Brain microvascular endothelial cell (primary cell): ENCODE results near the gene RHBDD1.

Experiments used
- DNase-seq: peaks from one replicate; pipeline ENCODE4 v3.0.0-alpha.2; 2020
- H3K27ac ChIP-seq: fragments of 250-450 bp; sonication (Bioruptor Pico); 2 replicates; pipeline ENCODE4 v1.5.1; 2020; ENCODE audit warnings: mild to moderate bottlenecking, moderate library complexity
- H3K27me3 ChIP-seq: fragments of 250-450 bp; sonication (Bioruptor Pico); replicated peaks from 2 replicates; pipeline ENCODE4 v1.5.1; 2020; ENCODE audit warnings: mild to moderate bottlenecking
- H3K36me3 ChIP-seq: fragments of 250-450 bp; sonication (Bioruptor Pico); replicated peaks from 2 replicates; pipeline ENCODE4 v1.5.1; 2020; ENCODE audit warnings: mild to moderate bottlenecking
- H3K4me3 ChIP-seq: 2 replicates; pipeline ENCODE4 v1.5.1; 2011; ENCODE audit warnings: low read depth, mild to moderate bottlenecking, control low read depth, low read length, moderate library complexity
- in situ Hi-C: cut with HindIII; loops from 2 replicates; pipeline ENCODE4 v1.10.0; 2017; ENCODE audit warnings: low sequenced_read_pairs, low pct_ligation_motif_present
- TF ChIP-seq, protein P1 (sequence below): IDR thresholded peaks from 2 replicates; pipeline ENCODE4 v1.5.1; 2011; ENCODE audit warnings: low read depth, mild to moderate bottlenecking, moderate library complexity, low read length, control low read depth, inconsistent platforms; ENCODE audit errors: missing control alignments

RHBDD1 gene

DNA sequence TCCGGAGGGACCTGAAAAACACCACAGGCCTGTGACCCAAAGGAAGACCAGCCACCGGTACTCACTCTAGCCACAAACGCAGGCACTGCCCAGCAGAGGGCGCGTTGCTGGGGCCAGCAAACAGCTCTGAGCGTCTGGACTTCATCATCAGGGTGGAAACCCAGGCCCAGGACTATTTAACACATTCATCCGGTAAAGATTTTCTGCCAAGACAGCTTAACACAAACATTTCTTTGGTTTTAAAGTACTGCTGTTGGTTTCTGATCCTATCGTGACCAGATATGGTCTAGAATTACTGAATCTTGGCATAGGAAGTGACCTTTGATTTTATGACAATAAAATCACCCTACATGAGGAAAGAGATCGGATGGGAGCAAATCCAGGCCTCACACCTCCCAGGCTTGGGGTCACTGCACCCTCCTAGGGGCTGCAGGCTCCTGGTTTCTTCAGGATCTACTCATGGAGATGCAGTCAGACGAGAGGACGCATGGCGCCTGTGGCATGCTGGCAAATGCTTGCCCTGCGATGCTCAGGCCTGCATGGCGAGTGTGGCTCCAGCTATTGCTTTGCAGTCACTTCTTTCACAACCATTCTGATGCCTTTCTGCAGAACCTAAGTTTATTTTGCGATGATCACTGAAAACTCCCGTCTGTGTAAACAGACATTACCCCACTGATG, 197.8 kb downstream of the RHBDD1 start:
- no peaks in the 10 kb centered on the region for H3K36me3 ChIP-seq
- no peak overlapping the region for H3K4me3 ChIP-seq
- no peak overlapping the region for H3K27ac ChIP-seq
- in situ Hi-C loops, result no loop called here
- TF ChIP-seq, protein P1, sequence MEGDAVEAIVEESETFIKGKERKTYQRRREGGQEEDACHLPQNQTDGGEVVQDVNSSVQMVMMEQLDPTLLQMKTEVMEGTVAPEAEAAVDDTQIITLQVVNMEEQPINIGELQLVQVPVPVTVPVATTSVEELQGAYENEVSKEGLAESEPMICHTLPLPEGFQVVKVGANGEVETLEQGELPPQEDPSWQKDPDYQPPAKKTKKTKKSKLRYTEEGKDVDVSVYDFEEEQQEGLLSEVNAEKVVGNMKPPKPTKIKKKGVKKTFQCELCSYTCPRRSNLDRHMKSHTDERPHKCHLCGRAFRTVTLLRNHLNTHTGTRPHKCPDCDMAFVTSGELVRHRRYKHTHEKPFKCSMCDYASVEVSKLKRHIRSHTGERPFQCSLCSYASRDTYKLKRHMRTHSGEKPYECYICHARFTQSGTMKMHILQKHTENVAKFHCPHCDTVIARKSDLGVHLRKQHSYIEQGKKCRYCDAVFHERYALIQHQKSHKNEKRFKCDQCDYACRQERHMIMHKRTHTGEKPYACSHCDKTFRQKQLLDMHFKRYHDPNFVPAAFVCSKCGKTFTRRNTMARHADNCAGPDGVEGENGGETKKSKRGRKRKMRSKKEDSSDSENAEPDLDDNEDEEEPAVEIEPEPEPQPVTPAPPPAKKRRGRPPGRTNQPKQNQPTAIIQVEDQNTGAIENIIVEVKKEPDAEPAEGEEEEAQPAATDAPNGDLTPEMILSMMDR, result peak; percentile 92
- peak; percentile 24 for DNase-seq
- no peaks in the 10 kb centered on the region for H3K27me3 ChIP-seq

DNA sequence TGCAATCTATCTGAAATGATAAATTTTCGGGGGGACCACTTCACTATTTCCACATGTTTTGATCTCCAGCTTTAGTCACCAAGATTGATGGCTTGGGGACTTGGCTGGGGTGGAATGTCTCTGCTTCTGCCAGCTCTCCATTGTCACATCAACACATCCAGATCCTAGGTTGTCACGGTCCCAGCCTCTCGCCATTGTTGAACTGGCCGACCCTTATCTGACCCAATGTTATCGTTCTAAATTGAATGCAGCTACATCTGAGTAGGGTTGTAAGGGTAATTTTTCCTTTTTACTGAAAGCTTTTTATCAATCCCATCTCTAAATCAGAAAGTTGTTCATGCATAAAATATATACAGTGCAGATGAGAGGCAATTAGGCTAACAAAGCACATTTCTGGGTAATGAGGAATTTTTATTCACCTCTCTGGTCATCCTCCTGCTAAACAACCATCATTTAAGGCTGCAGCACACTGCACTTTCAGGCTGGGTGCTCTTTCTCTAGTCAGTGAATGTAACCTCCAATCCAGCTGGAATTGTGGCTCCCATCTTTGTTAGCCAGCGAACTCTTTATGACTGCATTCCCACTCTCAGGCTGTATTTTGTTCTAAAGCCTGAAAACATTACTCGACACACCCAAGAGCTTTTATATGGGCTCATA, 200.0 kb downstream of the RHBDD1 start:
- no peaks in the 10 kb centered on the region for H3K36me3 ChIP-seq
- no peak overlapping the region for H3K4me3 ChIP-seq
- DNase-seq, result no peak
- no peak overlapping the region for H3K27ac ChIP-seq
- TF ChIP-seq, protein P1, result no peak
- no peaks in the 10 kb centered on the region for H3K27me3 ChIP-seq
- in situ Hi-C loops, result no loop called here

DNA sequence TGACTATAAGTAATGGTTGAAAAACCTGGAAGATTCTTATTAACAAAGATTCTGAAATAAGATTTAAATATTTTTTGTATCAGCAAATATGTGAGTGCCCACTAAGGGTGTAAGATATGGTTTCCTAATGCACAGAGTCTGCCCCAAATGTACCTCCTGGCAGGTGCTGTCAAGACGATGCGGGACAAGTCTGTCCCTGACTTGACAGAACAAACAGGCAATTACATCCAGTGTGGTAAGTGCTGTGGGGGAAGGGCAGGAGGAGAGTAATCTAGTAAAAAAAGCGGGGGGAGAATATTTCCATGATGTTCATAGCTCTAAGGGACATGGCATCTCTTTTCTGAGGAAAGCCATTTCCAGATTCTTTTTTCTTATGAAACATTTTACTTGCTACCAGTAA, 200.7 kb downstream of the RHBDD1 start:
- no peak overlapping the region for H3K4me3 ChIP-seq
- TF ChIP-seq, protein P1, result no peak
- DNase-seq, result no peak
- no peaks in the 10 kb centered on the region for H3K36me3 ChIP-seq
- in situ Hi-C loops, result no loop called here
- H3K27ac ChIP-seq, result no peak overlapping the region
- no peaks in the 10 kb centered on the region for H3K27me3 ChIP-seq

DNA sequence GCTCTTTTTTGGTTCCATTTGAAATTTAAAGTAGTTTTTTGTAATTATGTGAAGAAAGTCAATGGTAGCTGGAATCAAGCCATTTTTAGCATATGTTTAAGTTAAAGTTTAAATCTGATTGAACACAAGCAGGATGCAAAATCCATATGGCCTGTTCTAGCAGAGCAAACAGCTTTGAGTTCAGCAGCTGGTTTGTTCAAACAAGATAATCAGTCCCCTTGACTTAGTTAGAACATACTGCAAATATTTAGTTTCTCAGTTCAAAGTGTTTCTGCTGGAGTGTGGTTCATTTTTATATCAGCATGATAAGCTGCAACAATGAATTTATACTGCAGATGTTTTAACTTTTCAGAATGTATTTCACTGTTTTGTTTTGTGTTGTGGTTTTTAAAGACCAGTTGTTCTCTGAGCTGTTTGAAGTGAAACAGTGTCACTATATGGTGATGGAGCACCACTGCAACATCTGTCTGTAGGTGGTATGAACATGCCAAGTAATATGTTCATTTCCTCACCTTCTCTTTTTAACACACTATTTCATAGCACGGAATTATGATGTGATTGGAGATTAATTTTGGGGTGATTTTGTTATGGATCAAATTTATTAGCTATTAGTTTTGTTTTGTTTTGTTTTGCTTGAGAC, 202.8 kb downstream of the RHBDD1 start:
- DNase-seq, result no peak
- Histone ChIP-seq H3K27ac (no peak overlapping the region), H3K27me3 (no peaks in the 10 kb centered on the region), H3K36me3 (no peaks in the 10 kb centered on the region), H3K4me3 (no peak overlapping the region)
- TF ChIP-seq, protein P1, result no peak
- in situ Hi-C loops, result no loop called here

DNA sequence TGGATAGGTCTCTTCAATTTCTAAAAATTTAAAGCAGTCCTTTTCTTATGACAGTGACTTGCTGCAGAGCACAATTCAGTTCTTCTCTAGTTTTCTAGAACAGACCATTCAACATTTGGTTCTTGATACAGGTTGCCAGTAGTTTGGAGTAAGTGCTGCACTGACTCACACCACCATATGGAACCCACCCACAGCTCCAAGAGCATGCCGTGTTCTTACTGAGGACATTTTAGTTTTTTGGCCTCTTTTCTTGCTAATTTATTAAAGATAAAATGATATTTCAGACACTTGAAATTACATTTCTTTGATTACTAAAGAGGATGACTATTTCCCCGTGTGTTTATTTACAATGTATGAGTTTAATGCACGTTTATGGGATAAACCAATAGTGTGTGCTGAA, 208.1 kb downstream of the RHBDD1 start:
- in situ Hi-C loops, result no loop called here
- H3K27ac ChIP-seq, result no peak overlapping the region
- H3K4me3 ChIP-seq, result no peak overlapping the region
- TF ChIP-seq, protein P1, result no peak
- no peak for DNase-seq
- no peaks in the 10 kb centered on the region for H3K36me3 ChIP-seq
- H3K27me3 ChIP-seq, result no peaks in the 10 kb centered on the region
